HCT116 (cell line): ENCODE data around the gene ABCA1.

Source experiments
- CTCF ChIP-seq, 3 experiments: fragments of 200-600 bp in 1 of 3; sonication (generic) in 1 of 3; IDR thresholded peaks in 2 of 3; conservative IDR thresholded peaks in 1 of 3; 2 replicates each; pipeline ENCODE4 v1.5.1; 2012 to 2017; ENCODE audit warnings: low read depth in 2 of 3, low read length in 2 of 3, antibody characterized with exemption in 1 of 3, borderline replicate concordance in 1 of 3, control low read depth in 1 of 3, mild to moderate bottlenecking in 1 of 3, mixed read lengths in 1 of 3, mixed run types in 1 of 3, moderate library complexity in 1 of 3; ENCODE audit not compliant: insufficient read depth in 1 of 3
- EGR1 ChIP-seq: IDR thresholded peaks from 2 replicates; pipeline ENCODE4 v1.6.1; 2012; ENCODE audit warnings: low read depth
- EZH2 ChIP-seq: fragments of 200-600 bp; sonication (generic); IDR thresholded peaks from 2 replicates; pipeline ENCODE4 v1.6.1; 2017; ENCODE audit warnings: antibody characterized with exemption, mixed run types
- MAX ChIP-seq: IDR thresholded peaks from 2 replicates; pipeline ENCODE4 v1.6.1; 2012
- POLR2A ChIP-seq: IDR thresholded peaks from 2 replicates; pipeline ENCODE4 v1.7.0; 2011; ENCODE audit warnings: borderline replicate concordance; ENCODE audit not compliant: insufficient read depth, insufficient read length; ENCODE audit errors: extremely low read depth
- POLR2AphosphoS5 ChIP-seq: IDR thresholded peaks from 2 replicates; pipeline ENCODE4 v1.6.1; 2011; ENCODE audit warnings: mild to moderate bottlenecking, low read depth, low read length, moderate library complexity
- RAD21 ChIP-seq: IDR thresholded peaks from 2 replicates; pipeline ENCODE4 v1.6.1; 2012; ENCODE audit warnings: low read depth, mild to moderate bottlenecking
- REST ChIP-seq: IDR thresholded peaks from 2 replicates; pipeline ENCODE4 v1.6.1; 2012; ENCODE audit warnings: low read depth
- SP1 ChIP-seq: IDR thresholded peaks from 2 replicates; pipeline ENCODE4 v1.6.1; 2012; ENCODE audit warnings: low read depth
- YY1 ChIP-seq: IDR thresholded peaks from 2 replicates; pipeline ENCODE4 v1.6.1; 2011; ENCODE audit warnings: low read length, low read depth, moderate library complexity, mild to moderate bottlenecking; ENCODE audit not compliant: insufficient replicate concordance; ENCODE audit errors: extremely low read depth

DNA sequence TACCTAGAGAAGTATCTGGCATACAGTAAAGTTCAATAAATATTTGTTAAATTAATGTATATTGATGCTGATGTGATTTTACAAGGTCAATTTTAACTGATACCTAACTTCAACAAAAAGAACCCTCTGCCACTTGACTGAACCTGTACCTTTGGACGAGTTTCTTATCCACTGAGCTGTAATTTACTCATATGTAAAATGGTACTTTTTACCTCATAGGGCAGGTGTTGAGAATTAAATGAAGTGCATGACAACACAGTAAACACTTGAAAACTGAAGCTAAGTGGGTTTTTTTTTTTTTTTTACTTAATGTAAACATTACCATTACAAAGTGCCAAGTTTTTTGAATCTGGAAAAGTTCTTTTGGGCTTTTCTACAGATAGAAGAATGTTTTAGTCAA lies 148.6 kb downstream of the ABCA1 start:
- TF ChIP-seq SP1 (no peak), CTCF (IDR thresholded peaks at IDR 0.05 in 2 of 3, conservative IDR thresholded peaks at IDR 0.05 in 1 of 3; ENCODE audit: borderline replicate concordance in 1 of 3, insufficient read depth in 1 of 3, low read depth in 2 of 3, low read length in 2 of 3) (no peak), EZH2 (no peak), RAD21 (no peak), POLR2AphosphoS5 (no peak), EGR1 (no peak), POLR2A (no peak), REST (no peak), YY1 (no peak), MAX (no peak)
